Amniotic epithelial cell (primary cell): Measurements from ENCODE around the gene NTMT1.
A peak's percentile ranks its signal among the peaks of the same experiment; 100 is the strongest.
"Not testable (repeated sequence)": the region's sequence is repeated elsewhere in the genome, so short reads cannot be mapped to it uniquely, and the experiment has no call there.

Experiments
- DNase-seq: peaks from one replicate; pipeline ENCODE4 v3.0.0-alpha.2; 2010; ENCODE audit warnings: low read depth

Gene NTMT1

GRCh38 chr9:129615407-129616285, 10.3 kb upstream of the NTMT1 start:
- no peak for DNase-seq

DNA sequence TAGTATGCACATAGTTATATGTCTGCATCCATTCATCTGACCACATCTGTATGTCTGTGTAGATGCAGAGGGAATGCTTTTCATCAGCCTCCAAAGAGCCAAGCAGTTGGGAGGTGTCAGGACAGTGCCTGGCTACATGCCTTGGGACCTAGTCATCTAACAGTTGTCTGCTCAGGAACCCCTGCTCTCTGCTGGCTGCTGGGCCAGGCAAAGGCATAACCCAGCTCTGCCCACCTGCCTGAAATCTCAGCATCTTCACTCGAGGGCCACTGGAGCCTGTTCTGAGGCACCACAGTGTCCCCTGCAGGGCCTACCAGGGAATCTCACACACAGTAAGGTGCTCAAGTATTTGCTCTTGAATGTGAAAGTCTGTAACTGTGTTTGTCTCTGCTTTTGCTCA, 8.8 kb upstream of the NTMT1 start:
- peak; percentile 53 for DNase-seq

DNA sequence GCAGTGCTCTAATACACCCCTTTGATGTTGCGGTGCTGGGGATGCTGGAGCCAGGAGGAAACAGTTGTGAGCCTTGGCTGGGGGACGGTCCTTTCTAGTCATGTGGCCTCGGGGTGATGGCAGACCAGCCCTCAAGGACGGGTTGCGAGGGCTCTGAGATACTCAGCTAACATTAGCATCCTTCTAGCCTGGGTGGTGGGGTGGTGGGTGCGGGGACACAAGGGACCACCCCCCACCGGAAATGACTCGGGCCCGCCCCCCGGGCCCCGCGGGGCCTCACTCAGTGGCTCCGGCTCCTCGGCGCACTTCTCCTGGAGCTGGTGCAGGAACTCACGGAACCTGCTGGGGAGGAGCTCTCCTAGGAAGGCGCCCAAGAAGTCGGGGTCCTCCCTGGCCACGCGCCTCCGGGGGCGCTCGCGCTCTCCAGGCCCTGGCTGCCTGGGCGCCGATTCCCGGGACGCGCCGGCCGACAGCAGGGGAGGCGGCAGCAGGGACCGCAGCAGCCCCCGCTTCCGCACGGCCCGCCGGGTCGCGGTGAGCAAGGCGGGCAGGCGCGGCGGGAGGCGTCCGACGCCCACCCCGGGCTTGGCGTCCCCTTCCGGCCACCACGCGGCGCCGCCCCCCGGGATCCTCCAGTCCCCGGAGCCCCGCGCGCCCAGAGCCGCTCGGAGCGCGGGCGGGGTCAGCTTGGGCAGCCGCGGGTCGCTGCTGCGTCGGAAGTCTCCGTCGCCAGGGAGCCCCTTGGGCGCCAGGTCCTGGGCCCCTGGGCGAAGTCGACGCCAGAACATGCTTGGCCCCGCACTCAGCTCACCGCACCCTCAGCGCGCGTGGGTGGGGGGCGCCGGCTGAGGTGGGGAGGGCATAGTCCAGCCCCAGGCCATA, 5.9 kb upstream of the NTMT1 start:
- no peak for DNase-seq

GRCh38 chr9:129620669-129621295, 5.2 kb upstream of the NTMT1 start, which contains the start of gene C9orf50:
TSS of gene C9orf50 (minus strand) at chr9:129621101. CDS start at chr9:129620574, 527 bp downstream.
- no peak for DNase-seq

DNA sequence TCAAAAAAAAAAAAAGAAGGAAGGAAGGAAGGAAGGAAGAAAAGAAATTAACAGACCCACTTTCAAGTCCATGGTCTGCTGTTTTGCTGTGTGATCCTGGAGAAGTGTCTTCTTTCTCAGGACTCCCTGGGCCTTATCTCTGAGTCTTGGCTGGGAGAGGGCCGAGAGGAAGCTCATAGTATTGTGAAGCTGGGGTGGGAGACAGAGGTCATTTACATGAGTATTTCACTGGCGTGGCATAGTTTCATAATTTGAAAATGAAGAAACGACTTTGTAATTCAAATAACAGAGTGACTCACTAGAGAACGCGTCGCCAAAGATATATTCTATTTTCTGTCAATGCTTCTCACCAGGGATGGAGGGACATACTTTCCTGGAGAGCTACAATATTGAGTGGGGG, 2.6 kb upstream of the NTMT1 start:
- peak; percentile 65 for DNase-seq

DNA sequence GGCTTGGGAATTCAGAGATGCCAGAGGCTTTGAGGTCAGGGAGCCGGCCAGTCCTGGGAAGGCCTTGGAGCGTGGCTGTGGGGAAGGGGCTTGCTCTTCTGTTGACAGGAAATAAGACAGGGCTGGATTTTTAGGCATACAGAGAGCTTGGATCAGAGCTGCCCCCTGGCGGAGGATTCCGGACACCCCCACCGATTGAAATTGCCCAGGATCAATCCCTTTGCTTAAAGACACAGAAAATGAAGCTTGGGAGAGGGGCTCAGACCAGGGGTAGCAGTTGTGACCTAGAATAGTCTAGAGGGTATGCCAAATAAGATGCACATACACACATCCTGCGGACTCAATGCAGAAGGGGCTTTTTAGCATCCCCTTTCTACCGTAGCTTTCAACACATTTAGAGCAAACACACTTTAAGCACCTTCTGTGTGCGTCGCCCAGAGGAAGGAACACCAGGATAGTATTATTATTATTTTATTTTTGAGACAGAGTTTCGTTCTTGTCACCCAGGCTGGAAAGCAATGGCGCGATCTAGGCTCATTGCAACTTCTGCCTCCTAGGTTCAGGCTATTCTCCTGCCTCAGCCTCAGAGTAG, 1.7 kb upstream of the NTMT1 start:
- peak; percentile 32 for DNase-seq

- peak; percentile 77 for DNase-seq
Measured at GRCh38 chr9:129624947-129625346, 1.0 kb upstream of the NTMT1 start.

- DNase-seq: peak; percentile 74
Measured at GRCh38 chr9:129626625-129627284, 792 bp downstream of the NTMT1 start.

- no peak for DNase-seq
Measured at GRCh38 chr9:129627556-129628440, 1.8 kb downstream of the NTMT1 start.

GRCh38 chr9:129628709-129629108, 2.7 kb downstream of the NTMT1 start:
- DNase-seq: no peak

DNA sequence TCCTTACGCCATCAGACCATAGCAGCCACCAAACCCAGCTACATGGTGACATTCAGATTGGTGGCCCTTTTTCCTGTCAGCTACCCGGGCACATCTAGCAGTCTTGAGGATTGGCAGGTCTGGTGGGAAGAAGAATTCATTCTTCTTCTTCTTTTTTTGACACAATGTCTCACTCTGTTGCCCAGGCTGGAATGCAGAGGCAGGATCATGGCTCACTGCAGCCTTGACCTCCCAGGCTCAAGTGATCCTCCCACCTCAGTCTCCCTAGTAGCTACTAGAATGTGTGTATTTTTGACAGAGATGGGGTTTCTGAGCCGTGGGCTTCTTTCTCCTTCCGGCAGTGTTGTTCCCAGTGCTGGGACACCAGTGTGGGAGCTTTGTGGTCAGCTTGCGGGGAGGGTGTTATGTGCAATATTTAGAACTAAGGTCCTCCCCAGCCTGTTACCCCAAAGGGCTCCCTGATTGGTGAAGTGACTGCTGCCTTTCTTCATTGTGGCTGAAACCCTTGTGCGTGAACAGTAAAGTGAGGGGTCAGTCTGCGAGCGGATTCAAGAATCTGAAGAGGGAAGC, 3.4 kb downstream of the NTMT1 start:
- DNase-seq: no peak

GRCh38 chr9:129630967-129631673, 5.2 kb downstream of the NTMT1 start:
- no peak for DNase-seq

DNA sequence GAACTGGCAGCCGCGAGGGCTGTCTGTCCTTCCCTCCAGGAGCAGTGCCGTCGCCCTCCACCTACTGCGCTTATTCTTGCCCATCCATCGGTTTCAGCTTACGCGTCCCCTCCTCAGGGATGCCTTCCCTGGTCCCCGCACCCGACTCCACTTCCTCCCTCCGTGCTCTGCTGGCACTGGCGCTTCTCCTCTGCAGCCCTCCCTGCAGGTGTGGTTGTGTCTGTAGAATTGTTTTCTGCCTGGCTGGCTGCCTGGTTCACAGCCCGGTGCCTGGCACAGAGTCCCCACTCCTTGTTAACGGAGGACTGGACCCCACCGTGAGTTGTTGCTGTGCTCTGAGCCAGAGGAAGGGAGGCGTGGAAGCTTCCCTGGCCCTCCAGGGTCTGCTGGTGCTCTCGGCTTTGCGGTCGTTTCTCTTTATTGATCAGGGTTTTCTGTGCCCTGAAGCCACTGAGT, 5.7 kb downstream of the NTMT1 start:
- DNase-seq: no peak

DNA sequence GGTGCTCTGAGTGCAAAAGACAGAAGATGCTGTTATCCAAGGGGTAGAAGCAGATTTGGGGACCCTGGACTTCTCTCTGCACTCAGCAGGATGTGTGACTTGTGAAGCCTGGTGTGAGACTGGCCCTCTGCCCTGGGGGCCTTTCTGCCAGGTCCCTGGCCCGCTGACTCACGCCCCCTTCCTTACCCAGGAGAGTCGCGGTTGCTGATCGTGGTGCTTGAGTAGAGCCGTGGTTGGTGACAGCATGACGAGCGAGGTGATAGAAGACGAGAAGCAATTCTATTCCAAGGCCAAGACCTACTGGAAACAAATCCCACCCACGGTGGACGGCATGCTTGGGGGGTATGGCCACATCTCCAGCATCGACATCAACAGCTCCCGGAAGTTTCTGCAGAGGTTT, 6.5 kb downstream of the NTMT1 start:
- no peak for DNase-seq

DNA sequence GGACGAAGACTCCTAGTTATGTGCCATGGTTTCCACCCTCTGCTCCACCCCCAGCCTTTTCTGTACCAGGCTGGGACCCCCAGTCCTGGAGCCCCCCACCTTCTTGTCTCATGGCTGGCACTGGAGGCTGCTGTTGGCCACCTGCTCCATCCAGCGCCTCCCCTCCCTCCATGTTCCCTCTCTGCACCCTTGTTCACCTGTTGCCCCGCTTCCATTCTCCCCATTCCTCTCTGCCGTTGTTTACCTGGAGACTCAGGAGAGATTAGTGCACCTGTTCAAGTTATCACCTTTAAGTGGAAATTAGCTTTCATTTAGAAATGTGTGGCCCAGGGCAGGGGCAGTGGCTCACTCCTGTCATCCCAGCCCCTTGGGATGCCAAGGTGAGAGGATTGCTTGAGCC, 7.2 kb downstream of the NTMT1 start:
- no peak for DNase-seq

DNA sequence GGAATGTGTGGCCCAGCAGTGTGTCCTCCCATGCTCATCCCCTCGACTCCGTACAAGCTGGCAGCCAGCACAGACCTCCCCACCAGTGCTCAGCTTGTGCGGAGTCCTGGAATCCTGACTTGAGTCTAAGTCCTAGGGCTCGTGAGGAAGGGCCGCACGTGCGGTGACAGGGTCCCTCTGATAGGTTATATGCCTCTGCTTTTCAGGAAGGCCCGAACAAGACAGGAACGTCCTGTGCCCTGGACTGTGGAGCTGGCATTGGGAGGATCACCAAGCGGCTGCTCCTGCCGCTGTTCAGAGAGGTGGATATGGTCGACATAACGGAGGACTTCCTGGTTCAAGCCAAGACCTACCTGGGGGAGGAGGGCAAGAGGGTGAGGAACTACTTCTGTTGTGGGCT, 7.9 kb downstream of the NTMT1 start:
- DNase-seq: no peak

DNA sequence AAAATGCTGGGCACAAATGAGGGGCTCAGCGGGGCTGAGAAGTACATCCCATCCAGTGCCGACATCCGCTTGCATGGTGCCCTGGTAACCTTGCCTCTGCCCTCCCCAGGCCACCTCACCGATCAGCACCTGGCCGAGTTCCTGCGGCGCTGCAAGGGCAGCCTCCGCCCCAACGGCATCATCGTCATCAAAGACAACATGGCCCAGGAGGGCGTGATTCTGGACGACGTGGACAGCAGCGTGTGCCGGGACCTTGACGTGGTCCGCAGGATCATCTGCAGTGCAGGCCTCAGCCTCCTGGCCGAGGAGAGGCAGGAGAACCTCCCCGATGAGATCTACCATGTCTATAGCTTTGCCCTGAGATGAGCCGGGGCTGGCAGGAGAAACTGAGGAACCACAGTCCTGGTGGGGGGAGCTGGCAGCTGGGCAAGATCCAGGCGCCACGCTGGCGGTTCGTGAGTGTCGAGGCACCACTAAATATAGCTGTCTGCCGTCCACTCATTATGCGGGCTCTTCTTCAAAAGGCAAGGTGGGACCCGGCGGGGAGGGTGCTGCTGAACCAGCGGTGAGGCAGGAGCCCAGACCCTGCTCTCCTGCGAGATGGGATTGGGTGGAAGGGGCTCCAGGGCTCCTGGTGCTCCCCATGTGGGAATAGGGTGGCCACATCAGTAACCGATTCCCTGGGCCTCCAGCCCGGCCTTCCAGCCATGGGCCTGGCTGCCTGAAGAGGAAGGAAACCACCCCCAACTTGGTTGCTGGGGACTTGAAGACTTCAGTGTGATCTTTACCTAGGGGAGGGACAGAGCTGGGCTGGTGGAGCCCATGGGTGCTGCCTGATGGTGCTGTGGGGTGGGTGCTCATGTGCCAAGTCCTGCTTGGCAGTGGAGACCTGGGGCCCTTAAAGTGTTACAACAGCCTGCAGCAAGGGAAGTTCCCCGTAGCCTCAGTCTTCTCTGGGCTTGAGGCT, 9.4 kb downstream of the NTMT1 start:
- no peak for DNase-seq

DNA sequence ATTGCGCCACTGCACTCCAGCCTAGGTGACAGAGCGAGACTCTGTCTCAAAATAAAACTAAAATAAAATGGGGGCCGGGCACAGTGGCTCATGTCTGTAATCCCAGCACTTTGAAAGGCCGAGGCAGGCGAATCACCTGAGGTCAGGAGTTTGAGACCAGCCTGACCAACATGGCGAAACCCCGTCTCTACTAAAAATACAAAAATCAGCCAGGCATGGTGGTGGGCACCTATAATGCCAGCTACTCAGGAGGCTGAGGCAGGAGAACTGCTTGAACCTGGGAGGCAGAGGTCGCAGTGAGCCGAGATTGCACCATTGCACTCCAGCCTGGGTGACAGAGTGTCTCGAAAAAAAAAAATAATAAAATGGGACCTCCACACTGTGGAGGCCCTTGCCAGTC, 10.4 kb downstream of the NTMT1 start:
- not testable (repeated sequence) for DNase-seq
